Frontal cortex (tissue), 4 donors: ENCODE results near the gene NDUFV2. TPM values are rescaled to one million over a fixed set of nuclear protein-coding genes. Genes with fewer than 3 reads are reported as not detected.

Experiments
- DNase-seq, 2 donors: peaks; one replicate each; pipeline ENCODE4 v3.0.0; 2012; ENCODE audit warnings: low spot score in 2 of 2
- FAIRE-seq: peaks from 2 replicates; lab custom pipeline; 2012; peaks lifted over from hg19 to GRCh38; lab: Jason Lieb, UNC
- total RNA-seq: library from RNA; depleted of rRNA; stranded (reverse); fragments of >200 nt; gene quantifications from one replicate; pipeline ENCODE4 v1.2.3, GENCODE V29; 2014
- donor health status: control.
- donor health status: control.
- donor health status: control.

The NDUFV2 gene
- total RNA-seq, 1 donor from 2014 or later = 85.2 TPM

GRCh38 chr18:9113468-9114149, 11.1 kb downstream of the NDUFV2 start:
- DNase-seq (no peak), FAIRE-seq (no peak)

GRCh38 chr18:9115984-9116383, 13.5 kb downstream of the NDUFV2 start:
- FAIRE-seq (no peak), DNase-seq (no peak)

- no peak for FAIRE-seq
- DNase-seq = no peak
Observed at GRCh38 chr18:9117980-9118841, 15.7 kb downstream of the NDUFV2 start.

- DNase-seq = no peak
- peak; percentile 28 for FAIRE-seq
Observed at GRCh38 chr18:9120796-9121195, 18.3 kb downstream of the NDUFV2 start.

DNA sequence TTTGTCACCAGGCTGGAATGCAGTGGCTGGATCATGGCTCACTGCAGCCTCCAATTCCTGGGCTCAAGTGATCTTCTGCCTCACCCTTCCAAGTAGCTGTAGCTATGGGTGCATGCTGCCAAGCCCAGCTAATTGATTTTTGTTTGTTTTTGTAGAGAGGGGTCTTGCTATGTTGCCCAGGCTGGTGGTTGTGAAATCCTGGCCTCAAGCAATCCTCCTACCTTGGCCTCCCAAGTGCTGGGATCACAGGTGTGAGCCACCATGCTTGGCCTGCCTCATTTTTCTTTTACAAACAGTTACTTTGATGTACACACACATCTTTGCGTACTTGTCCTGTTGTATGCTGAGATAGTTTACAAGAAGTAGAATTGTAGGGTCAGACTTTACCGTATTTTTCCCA, 21.0 kb downstream of the NDUFV2 start:
- no peak for FAIRE-seq
- no peak for DNase-seq

GRCh38 chr18:9124824-9125223, 22.3 kb downstream of the NDUFV2 start:
- DNase-seq (no peak), FAIRE-seq (peak; percentile 80)

- no peak for FAIRE-seq
Observed at GRCh38 chr18:9126337-9126736, 23.8 kb downstream of the NDUFV2 start.

DNA sequence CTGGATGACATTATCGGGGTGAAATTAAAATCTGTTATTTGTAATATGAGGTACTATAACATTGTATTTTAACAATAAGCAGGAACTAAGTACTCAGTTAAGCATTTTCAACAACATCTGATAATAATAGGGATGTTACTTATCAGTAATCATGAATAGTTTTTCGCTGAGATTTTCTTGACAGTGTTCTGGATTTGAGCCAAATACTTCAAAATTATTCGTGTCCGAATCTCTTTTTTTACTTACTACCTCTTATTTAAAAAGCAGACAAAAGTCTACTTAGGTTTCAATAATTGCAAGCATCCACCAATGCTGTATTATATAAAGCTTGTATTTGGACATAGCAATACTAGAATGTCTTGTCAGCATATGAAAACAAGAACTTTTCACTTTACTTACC, 27.7 kb downstream of the NDUFV2 start:
- no peak for DNase-seq
- FAIRE-seq = no peak

More at GRCh38 chr18:9126337-9126736, 23.8 kb downstream of the NDUFV2 start:
- no peak for DNase-seq

GRCh38 chr18:9130806-9131205, 28.3 kb downstream of the NDUFV2 start:
- no peak for FAIRE-seq
- DNase-seq = no peak

DNA sequence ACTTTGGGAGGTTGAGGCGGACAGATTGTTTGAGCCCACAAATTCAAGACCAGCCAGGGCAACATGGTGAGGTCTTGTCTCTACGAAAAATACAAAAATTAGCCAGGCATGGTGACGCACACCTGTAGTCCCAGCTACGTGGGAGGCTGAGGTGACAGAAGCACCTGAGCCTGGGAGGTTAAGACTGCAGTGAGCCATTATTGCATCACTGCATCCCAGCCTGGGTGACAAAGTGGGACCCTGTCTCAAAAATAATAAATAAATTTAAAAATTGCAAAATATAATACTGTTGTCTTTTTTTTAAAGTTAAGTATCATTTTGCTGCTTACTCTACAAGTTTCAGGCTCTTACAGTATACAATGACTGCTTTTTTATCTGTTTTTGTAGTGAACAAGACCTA, 30.1 kb downstream of the NDUFV2 start:
- no peak for FAIRE-seq
- no peak for DNase-seq

DNA sequence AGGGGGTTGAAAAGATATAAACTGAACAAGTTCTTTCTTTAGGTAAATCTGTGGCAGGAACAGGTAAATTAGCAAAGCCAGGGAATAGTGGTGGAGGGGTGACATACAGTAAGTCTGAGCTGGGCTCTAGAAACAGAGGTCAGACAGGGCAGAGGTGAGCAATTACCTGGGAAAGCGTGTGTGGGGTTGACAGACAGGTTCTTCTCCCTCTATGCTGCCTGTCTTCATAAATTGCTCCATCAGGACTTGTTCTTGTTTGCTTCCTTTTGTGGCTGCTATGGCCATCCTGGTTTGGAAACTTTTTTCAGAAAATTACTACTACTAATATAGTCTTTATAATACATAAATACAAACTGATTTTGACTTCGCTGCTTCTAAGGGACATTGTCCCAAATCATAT, 30.7 kb downstream of the NDUFV2 start:
- no peak for FAIRE-seq
- DNase-seq = no peak

DNA sequence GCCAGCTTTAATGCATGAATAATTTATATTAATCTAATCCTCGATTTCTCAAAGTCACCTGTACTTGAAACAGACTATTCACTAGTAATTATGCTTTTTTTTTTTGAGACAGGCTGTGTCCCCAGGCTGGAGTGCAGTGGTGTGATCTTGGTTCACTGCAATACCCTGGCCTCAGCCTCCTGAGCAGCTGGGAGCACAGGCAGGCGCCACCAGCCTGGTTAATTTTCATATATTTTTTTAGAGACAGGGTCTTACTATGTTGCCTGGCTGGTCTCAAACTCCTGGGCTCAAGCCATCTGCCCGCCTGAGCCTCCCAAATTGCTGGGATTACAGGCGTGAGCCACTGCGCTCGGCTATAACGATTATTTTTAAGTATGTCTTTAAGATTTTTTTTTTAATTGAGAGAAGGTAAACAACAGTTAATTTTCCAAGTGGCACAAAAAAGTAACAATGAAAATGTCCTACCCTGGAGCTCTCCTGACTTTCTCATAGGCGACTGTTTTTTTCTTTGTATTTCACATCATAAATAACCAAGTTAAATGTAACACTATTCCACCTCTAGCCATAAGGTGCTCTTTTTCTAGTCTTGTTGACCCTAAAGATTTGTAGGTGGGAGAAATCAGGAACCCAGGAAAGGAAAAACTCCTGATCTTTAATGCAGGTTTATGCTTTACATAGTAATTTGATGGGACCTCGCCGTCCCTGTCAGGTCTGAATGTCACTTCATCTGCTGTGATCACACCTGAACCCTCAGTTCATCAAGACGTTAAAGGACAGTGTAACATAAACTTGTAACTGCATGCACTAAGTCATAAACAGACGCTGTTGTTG, 32.8 kb downstream of the NDUFV2 start:
- DNase-seq (no peak), FAIRE-seq (no peak)

DNA sequence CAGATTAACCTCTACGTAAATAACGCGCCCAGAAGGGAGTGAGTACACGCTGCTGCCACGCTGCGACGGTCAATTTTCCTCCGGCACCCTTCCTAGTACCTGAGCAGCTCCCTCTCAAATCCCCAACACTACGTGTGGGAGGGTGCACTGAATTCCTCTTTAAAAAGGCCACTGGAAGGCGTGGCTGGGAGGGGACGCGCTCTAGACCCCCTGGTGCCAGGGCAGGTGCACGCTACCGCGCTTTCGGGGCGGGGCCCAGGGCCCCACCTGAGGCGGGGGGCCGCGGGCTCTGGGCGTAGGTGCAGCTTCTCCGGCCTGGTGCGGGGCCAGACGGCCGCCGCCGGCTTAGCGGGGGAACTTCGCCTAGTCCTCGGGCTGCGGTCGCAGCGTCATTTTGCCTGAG, 33.4 kb downstream of the NDUFV2 start:
- FAIRE-seq (no peak), DNase-seq (no peak)

- FAIRE-seq = no peak
- peak; percentile 97 to 99 for DNase-seq
Observed at GRCh38 chr18:9136315-9137155, 34.0 kb downstream of the NDUFV2 start, which contains the start of gene ANKRD12. TSS of gene ANKRD12 (plus strand) at chr18:9136781. CDS start at chr18:9182433, 45,652 bp downstream.

- DNase-seq (peak; percentile 74 to 83), FAIRE-seq (no peak)
Observed at GRCh38 chr18:9137168-9138066, 34.9 kb downstream of the NDUFV2 start.

DNA sequence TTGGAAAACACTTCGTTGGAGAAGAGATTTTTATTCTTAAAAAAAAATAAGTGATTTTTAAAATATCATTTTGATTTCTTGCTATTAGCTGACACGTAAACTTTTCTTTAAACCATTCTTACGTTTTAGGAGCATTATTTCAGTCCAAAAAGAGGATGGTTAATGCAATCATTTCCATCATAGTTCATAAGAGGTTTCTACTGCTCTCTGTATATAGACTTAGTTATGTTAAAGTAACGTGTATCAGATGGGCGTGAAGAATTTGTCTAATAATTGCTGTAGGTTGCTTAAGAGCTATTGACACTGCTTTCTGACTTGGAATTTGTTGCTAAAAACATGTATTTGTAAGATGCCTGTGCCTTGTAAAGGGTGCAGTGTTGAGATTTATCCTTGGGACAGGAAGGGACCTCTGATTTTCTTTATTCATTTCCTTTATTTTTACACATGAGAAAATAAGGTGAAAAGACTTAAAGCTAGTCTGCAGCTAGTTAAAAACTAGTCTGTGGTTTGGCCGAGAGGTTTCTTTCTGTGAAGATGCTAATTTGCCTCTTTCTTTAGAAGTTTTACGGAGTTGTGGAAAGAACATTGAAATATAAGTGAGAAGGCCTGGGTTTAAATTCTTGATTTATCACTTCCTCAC, 37.0 kb downstream of the NDUFV2 start:
- DNase-seq = no peak
- FAIRE-seq = no peak

DNA sequence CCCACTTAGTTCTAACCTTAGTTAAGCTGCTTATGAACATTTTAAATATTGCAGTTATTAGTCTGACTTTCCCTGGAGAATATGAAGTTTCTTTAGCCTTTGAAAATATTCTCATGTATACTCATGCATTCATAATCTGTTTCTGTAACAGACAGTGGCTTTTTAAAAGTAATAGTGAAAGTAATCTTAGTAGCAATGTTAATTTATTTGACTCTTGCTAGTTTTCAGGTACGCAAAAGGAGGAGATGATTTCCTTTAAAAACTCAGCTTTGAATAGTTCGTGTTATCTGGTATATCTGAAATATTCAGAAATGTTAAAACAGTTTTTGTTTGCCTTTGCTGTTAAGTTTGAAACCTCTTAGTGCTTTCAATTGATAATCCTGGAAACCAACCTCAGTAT, 37.9 kb downstream of the NDUFV2 start:
- DNase-seq (no peak), FAIRE-seq (no peak)

- FAIRE-seq (no peak), DNase-seq (no peak)
Observed at GRCh38 chr18:9140984-9141383, 38.5 kb downstream of the NDUFV2 start.
